Mucosa of descending colon (tissue), 3 donors: ENCODE measurements around the gene UFM1. TPM values are rescaled to one million over a fixed set of nuclear protein-coding genes. Genes with fewer than 3 reads are reported as not detected.

Source experiments
- ATAC-seq: fragments of 200-7000 bp; cut with Tn5 transposase; one replicate; pipeline ENCODE4 v1.9.1; 2020; ENCODE audit warnings: mild to moderate bottlenecking, moderate library complexity
- DNase-seq, 3 donors: peaks; one replicate each; pipeline ENCODE4 v3.0.0-alpha.2; 2020
- H3K36me3 ChIP-seq: fragments of 200-600 bp; one replicate; pipeline ENCODE4 v1.8.0; 2021; ENCODE audit warnings: low read depth, mild to moderate bottlenecking
- H3K4me1 ChIP-seq: fragments of 200-600 bp; one replicate; pipeline ENCODE4 v1.8.0; 2021; ENCODE audit warnings: low read depth, mild to moderate bottlenecking
- H3K4me3 ChIP-seq: fragments of 200-600 bp; one replicate; pipeline ENCODE4 v1.8.0; 2021; ENCODE audit warnings: mild to moderate bottlenecking
- H3K9me3 ChIP-seq: fragments of 200-600 bp; one replicate; pipeline ENCODE4 v1.8.0; 2021; ENCODE audit warnings: mild to moderate bottlenecking
- intact Hi-C, 2 donors: fragments of 100-400 bp; cut with DNase I in 1 of 2; cut with micrococcal nuclease in 1 of 2; formaldehyde crosslinking; loops; one replicate each; pipeline versions ENCODE4 v1.11.0 to v1.11.1; 2022; cut with DNase I, micrococcal nuclease
- total RNA-seq, 3 donors: library from RNA; stranded (reverse); fragmentation: NEBNext Ultra II Directional in 2 of 3; extraction: Animal tissue kit (Norgen Biotek cat#: 25700) in 2 of 3; gene quantifications; one replicate each; pipeline versions ENCODE4 v1.2.1 to v1.2.4, GENCODE V29; 2021 to 2023
- TF ChIP-seq, protein P1 (sequence below): fragments of 200-600 bp; IDR thresholded peaks from one replicate; pipeline ENCODE4 v1.8.0; 2022; ENCODE audit warnings: antibody characterized with exemption, mild to moderate bottlenecking
- donor health status: DM: no; HTN: no; CAD: no; lungs with moderate emphysema.
- donor health status: DM: no; HTN: no; CAD: no.
- donor health status: DM: no; HTN: yes; CAD: no.

Gene UFM1
- total RNA-seq, 3 donors from 2014 or later: 50.5 to 56.6 (median 50.9) TPM

DNA sequence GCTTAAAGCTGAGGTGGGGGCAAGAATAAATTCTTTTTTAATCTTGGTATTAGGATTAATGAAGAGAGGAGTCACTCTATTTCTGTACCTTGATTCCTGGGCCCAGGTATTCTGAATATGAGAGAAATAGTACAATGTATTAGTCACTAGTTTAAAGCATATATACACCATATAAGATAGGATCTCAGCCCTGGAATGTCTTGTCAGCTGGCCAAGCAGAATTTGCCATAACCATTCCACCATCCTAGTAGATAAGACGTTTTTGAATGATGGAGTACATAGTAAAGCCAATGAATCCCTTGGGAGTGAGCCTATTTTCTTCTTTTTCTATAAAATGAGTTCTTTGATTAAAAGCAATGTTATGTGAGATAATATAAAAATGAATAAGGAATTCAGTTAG is 55.6 kb downstream of the UFM1 start:
- H3K4me1 ChIP-seq: no peaks in the 10 kb centered on the region
- no peak for ATAC-seq
- H3K9me3 ChIP-seq: no peaks in the 10 kb centered on the region
- no peak for DNase-seq
- intact Hi-C loops: no loop called here
- no peaks in the 10 kb centered on the region for H3K36me3 ChIP-seq
- no peak overlapping the region for H3K4me3 ChIP-seq
- TF ChIP-seq, protein P1, sequence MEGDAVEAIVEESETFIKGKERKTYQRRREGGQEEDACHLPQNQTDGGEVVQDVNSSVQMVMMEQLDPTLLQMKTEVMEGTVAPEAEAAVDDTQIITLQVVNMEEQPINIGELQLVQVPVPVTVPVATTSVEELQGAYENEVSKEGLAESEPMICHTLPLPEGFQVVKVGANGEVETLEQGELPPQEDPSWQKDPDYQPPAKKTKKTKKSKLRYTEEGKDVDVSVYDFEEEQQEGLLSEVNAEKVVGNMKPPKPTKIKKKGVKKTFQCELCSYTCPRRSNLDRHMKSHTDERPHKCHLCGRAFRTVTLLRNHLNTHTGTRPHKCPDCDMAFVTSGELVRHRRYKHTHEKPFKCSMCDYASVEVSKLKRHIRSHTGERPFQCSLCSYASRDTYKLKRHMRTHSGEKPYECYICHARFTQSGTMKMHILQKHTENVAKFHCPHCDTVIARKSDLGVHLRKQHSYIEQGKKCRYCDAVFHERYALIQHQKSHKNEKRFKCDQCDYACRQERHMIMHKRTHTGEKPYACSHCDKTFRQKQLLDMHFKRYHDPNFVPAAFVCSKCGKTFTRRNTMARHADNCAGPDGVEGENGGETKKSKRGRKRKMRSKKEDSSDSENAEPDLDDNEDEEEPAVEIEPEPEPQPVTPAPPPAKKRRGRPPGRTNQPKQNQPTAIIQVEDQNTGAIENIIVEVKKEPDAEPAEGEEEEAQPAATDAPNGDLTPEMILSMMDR: no peak

DNA sequence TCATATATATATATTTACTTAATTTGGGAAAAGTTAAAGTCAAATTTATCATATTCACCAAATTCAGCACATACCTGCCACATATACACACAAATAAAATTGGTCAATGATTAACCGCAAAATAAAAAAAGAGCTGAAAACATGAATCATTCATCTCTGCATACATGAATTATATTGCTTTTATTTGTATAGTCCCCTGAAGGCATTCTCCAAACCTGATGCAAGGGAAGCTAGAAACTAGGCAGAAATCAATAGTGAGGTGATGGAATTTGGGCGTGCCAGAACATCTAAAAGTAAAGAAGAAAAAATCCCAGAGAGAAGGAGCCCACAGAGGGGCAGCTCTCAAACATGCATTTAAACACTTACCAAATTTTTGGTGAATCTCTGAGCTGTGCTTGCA is 60.1 kb downstream of the UFM1 start:
- no peak for ATAC-seq
- intact Hi-C loops: no loop called here
- no peaks in the 10 kb centered on the region for H3K4me1 ChIP-seq
- no peak overlapping the region for H3K4me3 ChIP-seq
- no peaks in the 10 kb centered on the region for H3K9me3 ChIP-seq
- no peak for DNase-seq
- no peaks in the 10 kb centered on the region for H3K36me3 ChIP-seq
- TF ChIP-seq, protein P1: no peak

DNA sequence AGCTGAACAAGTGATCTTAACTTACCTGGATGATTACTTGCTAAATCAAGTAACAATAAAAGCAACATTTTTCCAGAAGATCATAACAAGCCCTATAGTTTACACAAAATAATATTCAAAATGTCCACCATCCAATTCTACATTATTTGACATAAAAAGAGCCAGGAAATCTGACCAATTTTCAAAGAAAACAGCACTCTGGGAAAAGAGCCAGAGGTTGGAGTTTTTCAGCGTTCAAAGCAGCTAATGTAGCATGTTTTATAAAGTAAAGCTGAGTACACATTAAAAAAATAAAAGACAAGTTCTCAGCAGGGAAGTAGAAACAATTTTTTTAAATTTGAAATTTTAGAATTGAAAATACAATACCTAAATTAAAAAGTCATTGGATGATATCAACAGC is 62.6 kb downstream of the UFM1 start:
- TF ChIP-seq, protein P1: no peak
- ATAC-seq (no peak), DNase-seq (no peak)
- H3K4me3 ChIP-seq: no peak overlapping the region
- no peaks in the 10 kb centered on the region for H3K36me3 ChIP-seq
- intact Hi-C loops: no loop called here
- no peaks in the 10 kb centered on the region for H3K9me3 ChIP-seq
- H3K4me1 ChIP-seq: no peaks in the 10 kb centered on the region
